H1 (cell line): ENCODE data around the gene FAM219A. TPM values are rescaled to one million over a fixed set of nuclear protein-coding genes. Genes with fewer than 3 reads are reported as not detected.

Experiments
- CHD1 ChIP-seq: IDR thresholded peaks from 2 replicates; pipeline ENCODE4 v1.6.1; 2012; ENCODE audit warnings: low read depth, low read length, improper control_type of control experiment
- FOSL1 ChIP-seq: IDR thresholded peaks from 2 replicates; pipeline ENCODE4 v1.6.1; 2011; ENCODE audit warnings: mild to moderate bottlenecking, low read depth, low read length, moderate library complexity; ENCODE audit not compliant: insufficient read depth
- KDM5A ChIP-seq: fragments of 200-600 bp; IDR thresholded peaks from 2 replicates; pipeline ENCODE4 v1.7.1; 2012; ENCODE audit warnings: mild to moderate bottlenecking, low read length, inconsistent platforms, mixed read lengths
- polyA plus RNA-seq, 7 experiments: library from polyadenylated mRNA; depleted of rRNA in 3 of 7; stranded (reverse) in 5 of 7; unstranded in 2 of 7; fragments of >200 nt in 5 of 7; fragments of 200-250 nt in 2 of 7; gene quantifications; 1 replicate in 5 of 7; 2 replicates in 1 of 7; 4 replicates in 1 of 7; pipeline versions ENCODE4 v1.2.1 to v1.2.3, GENCODE V29; 2011 to 2013; ENCODE audit warnings: missing spikeins in 2 of 7, mixed read lengths in 2 of 7
- total RNA-seq: library from RNA; stranded (reverse); fragmentation: NEBNext Ultra II Directional; extraction: Animal tissue kit (Norgen Biotek cat#: 25700); gene quantifications from 2 replicates; pipeline ENCODE4 v1.2.1, GENCODE V29; 2021
- TF ChIP-seq, protein P1 (sequence below), 3 experiments: IDR thresholded peaks; 1 replicate in 2 of 3; 2 replicates in 1 of 3; pipeline versions ENCODE4 v1.5.1 to v1.6.1; 2011; ENCODE audit warnings: low read length in 3 of 3, mild to moderate bottlenecking in 3 of 3, inconsistent platforms in 2 of 3, low read depth in 1 of 3, moderate library complexity in 1 of 3; ENCODE audit not compliant: insufficient read depth in 1 of 3; ENCODE audit errors: control extremely low read depth in 1 of 3

FAM219A gene
- total and polyA plus RNA-seq, 2 of the 8 experiments (the other 6 are each of a cell fraction or from before 2014, with no cell fraction given) = 7.7 to 10.4 TPM

DNA sequence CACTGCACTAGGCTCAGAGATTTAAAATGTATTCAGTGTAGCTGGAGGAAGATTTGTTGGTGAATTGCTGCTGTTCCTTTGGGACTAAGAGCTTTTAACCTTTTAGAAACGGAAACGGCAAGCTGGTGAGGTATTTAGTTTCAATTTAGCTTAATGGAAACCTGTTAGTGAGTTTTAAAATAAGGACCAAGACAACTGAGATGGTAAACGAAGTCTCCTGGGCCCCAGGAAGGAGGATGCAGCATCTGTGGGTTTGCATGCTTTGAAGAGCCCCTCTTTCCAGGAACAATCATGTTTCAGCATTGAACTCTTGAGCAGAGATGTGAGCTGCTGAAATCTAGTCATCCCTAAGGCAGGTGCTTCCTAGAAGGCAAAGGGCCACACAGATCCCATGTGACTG, 16.7 kb upstream of the FAM219A start (continued):
- TF ChIP-seq, protein P1, sequence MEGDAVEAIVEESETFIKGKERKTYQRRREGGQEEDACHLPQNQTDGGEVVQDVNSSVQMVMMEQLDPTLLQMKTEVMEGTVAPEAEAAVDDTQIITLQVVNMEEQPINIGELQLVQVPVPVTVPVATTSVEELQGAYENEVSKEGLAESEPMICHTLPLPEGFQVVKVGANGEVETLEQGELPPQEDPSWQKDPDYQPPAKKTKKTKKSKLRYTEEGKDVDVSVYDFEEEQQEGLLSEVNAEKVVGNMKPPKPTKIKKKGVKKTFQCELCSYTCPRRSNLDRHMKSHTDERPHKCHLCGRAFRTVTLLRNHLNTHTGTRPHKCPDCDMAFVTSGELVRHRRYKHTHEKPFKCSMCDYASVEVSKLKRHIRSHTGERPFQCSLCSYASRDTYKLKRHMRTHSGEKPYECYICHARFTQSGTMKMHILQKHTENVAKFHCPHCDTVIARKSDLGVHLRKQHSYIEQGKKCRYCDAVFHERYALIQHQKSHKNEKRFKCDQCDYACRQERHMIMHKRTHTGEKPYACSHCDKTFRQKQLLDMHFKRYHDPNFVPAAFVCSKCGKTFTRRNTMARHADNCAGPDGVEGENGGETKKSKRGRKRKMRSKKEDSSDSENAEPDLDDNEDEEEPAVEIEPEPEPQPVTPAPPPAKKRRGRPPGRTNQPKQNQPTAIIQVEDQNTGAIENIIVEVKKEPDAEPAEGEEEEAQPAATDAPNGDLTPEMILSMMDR (IDR thresholded peaks at IDR 0.05; ENCODE audit: control extremely low read depth in 1 of 3, insufficient read depth in 1 of 3, low read depth in 1 of 3, low read length in 3 of 3) = no peak
- TF ChIP-seq FOSL1 = no peak
- TF ChIP-seq KDM5A = no peak
- no peak for TF ChIP-seq CHD1
